Measurements from ENCODE around the gene LMO2.
A peak's percentile ranks its signal among the peaks of the same experiment; 100 is the strongest.
"Not testable (repeated sequence)": the region's sequence is repeated elsewhere in the genome, so short reads cannot be mapped to it uniquely, and the experiment has no call there.

LMO2 gene

GRCh38 chr11:33891714-33892327 lies at the start of gene LMO2:
Gene LMO2 (minus strand): TSS chr11:33892076. CDS start chr11:33869716, 22,360 bp downstream.
- no peak for FAIRE-seq
- no peak for DNase-seq (ENCODE audit: insufficient read length, low spot score)

- DNase-seq (ENCODE audit: insufficient read length, low spot score) (no peak), FAIRE-seq (no peak)
These were observed 48.6 kb upstream of the LMO2 start for GRCh38 chr11:33940538-33940815.

GRCh38 chr11:33936725-33937604 lies 45.1 kb upstream of the LMO2 start:
- no peak for DNase-seq (ENCODE audit: insufficient read length, low spot score)
- FAIRE-seq = no peak

GRCh38 chr11:33935461-33936456 lies 43.9 kb upstream of the LMO2 start:
- DNase-seq (ENCODE audit: insufficient read length, low spot score) = no peak

GRCh38 chr11:33935005-33935404 lies 43.1 kb upstream of the LMO2 start:
- no peak for DNase-seq (ENCODE audit: insufficient read length, low spot score)
- FAIRE-seq = no peak

More at GRCh38 chr11:33935461-33936456, 43.9 kb upstream of the LMO2 start:
- FAIRE-seq = no peak

- no peak for DNase-seq (ENCODE audit: insufficient read length, low spot score)
- FAIRE-seq = no peak
These were observed 42.6 kb upstream of the LMO2 start for GRCh38 chr11:33934450-33934849.

- no peak for DNase-seq (ENCODE audit: insufficient read length, low spot score)
- FAIRE-seq = no peak
These were observed 41.7 kb upstream of the LMO2 start for GRCh38 chr11:33933602-33934001.

GRCh38 chr11:33932721-33933120 lies 40.8 kb upstream of the LMO2 start:
- FAIRE-seq (no peak), DNase-seq (ENCODE audit: insufficient read length, low spot score) (no peak)

GRCh38 chr11:33931739-33932366 lies 40.0 kb upstream of the LMO2 start:
- DNase-seq (ENCODE audit: insufficient read length, low spot score); FAIRE-seq: not testable (repeated sequence)

- FAIRE-seq = no peak
- no peak for DNase-seq (ENCODE audit: insufficient read length, low spot score)
These were observed 39.2 kb upstream of the LMO2 start for GRCh38 chr11:33931067-33931466.

- DNase-seq (ENCODE audit: insufficient read length, low spot score) = no peak
- no peak for FAIRE-seq
These were observed 38.6 kb upstream of the LMO2 start for GRCh38 chr11:33930317-33931021.

- no peak for FAIRE-seq
- no peak for DNase-seq (ENCODE audit: insufficient read length, low spot score)
These were observed 36.7 kb upstream of the LMO2 start for GRCh38 chr11:33928564-33928963.

- FAIRE-seq (peak; percentile 4), DNase-seq (ENCODE audit: insufficient read length, low spot score) (no peak)
These were observed 35.0 kb upstream of the LMO2 start for GRCh38 chr11:33926671-33927552.

GRCh38 chr11:33924341-33924740 lies 32.5 kb upstream of the LMO2 start:
- DNase-seq (ENCODE audit: insufficient read length, low spot score) = no peak
- FAIRE-seq = no peak

- no peak for DNase-seq (ENCODE audit: insufficient read length, low spot score)
- FAIRE-seq = no peak
These were observed 31.8 kb upstream of the LMO2 start for GRCh38 chr11:33923626-33924025.

- DNase-seq (ENCODE audit: insufficient read length, low spot score) (no peak), FAIRE-seq (no peak)
These were observed 29.1 kb upstream of the LMO2 start for GRCh38 chr11:33920838-33921613.

- no peak for DNase-seq (ENCODE audit: insufficient read length, low spot score)
- FAIRE-seq = no peak
These were observed 27.8 kb upstream of the LMO2 start for GRCh38 chr11:33919645-33920044.

- not testable (repeated sequence) for FAIRE-seq; DNase-seq (ENCODE audit: insufficient read length, low spot score)
These were observed 25.5 kb upstream of the LMO2 start for GRCh38 chr11:33917402-33917801.
